8988T (cell line): ENCODE measurements around the gene SLC6A17.

Source experiments
- DNase-seq: peaks from one replicate; pipeline ENCODE4 v3.0.0; 2011

The SLC6A17 gene

GRCh38 chr1:110243146-110243545, 92.9 kb downstream of the SLC6A17 start:
- DNase-seq = no peak

- no peak for DNase-seq
Observed at GRCh38 chr1:110243574-110243973, 93.3 kb downstream of the SLC6A17 start.

- DNase-seq = no peak
Observed at GRCh38 chr1:110245876-110246620, 95.8 kb downstream of the SLC6A17 start.

GRCh38 chr1:110248746-110249145, 98.5 kb downstream of the SLC6A17 start:
- no peak for DNase-seq

- no peak for DNase-seq
Observed at GRCh38 chr1:110249256-110249655, 99.0 kb downstream of the SLC6A17 start.

- no peak for DNase-seq
Observed at GRCh38 chr1:110250008-110250407, 99.7 kb downstream of the SLC6A17 start.

- DNase-seq = no peak
Observed at GRCh38 chr1:110250749-110251148, 100.5 kb downstream of the SLC6A17 start.
